BE2C (cell line): ENCODE measurements around the gene GPAM.
A peak's percentile ranks its signal among the peaks of the same experiment; 100 is the strongest.

Experiments
- DNase-seq: peaks from one replicate; pipeline ENCODE4 v3.0.0-alpha.2; 2020
- H3K27me3 ChIP-seq: fragments of 250-450 bp; sonication (Bioruptor Pico); 2 replicates; pipeline ENCODE4 v1.5.1; 2020; ENCODE audit warnings: mild to moderate bottlenecking
- H3K36me3 ChIP-seq: fragments of 250-450 bp; sonication (Bioruptor Pico); 2 replicates; pipeline ENCODE4 v1.5.1; 2020; ENCODE audit warnings: mild to moderate bottlenecking
- H3K4me1 ChIP-seq: fragments of 250-450 bp; sonication (Bioruptor Pico); 2 replicates; pipeline ENCODE4 v1.5.1; 2020
- H3K4me3 ChIP-seq: 2 replicates; pipeline ENCODE4 v1.5.1; 2011; ENCODE audit warnings: low read depth, low read length
- H3K9me3 ChIP-seq: fragments of 250-450 bp; sonication (Bioruptor Pico); 2 replicates; pipeline ENCODE4 v1.5.1; 2020
- CTCF ChIP-seq: IDR thresholded peaks from 2 replicates; pipeline ENCODE4 v1.5.1; 2012; ENCODE audit warnings: mild to moderate bottlenecking, low read depth, low read length

Gene GPAM

GRCh38 chr10:112189465-112189864 lies 5.9 kb upstream of the GPAM start:
- H3K9me3 ChIP-seq = no peaks in the 10 kb centered on the region
- H3K4me3 ChIP-seq = no peak overlapping the region
- no peak for DNase-seq
- H3K27me3 ChIP-seq = no peaks in the 10 kb centered on the region
- TF ChIP-seq CTCF = no peak
- H3K36me3 ChIP-seq = peaks cover 11% of the 10 kb centered on the region
- H3K4me1 ChIP-seq = 0 out of 2 replicates have a peak, but pooled peaks cover 4% of the 10 kb centered on the region

- peaks cover 9% of the 10 kb centered on the region; the same call in 1 of the 2 replicates for H3K4me1 ChIP-seq
- H3K9me3 ChIP-seq = no peaks in the 10 kb centered on the region
- no peak for TF ChIP-seq CTCF
- DNase-seq = no peak
- H3K36me3 ChIP-seq = peaks cover 8% of the 10 kb centered on the region
- no peak overlapping the region for H3K4me3 ChIP-seq
- no peaks in the 10 kb centered on the region for H3K27me3 ChIP-seq
These were observed 4.0 kb upstream of the GPAM start for GRCh38 chr10:112187527-112187926.

GRCh38 chr10:112185959-112186358 lies 2.4 kb upstream of the GPAM start:
- Histone ChIP-seq H3K27me3 (no peaks in the 10 kb centered on the region), H3K4me3 (no peak overlapping the region), H3K36me3 (peaks cover 10% of the 10 kb centered on the region), H3K4me1 (peaks cover 9% of the 10 kb centered on the region; the same call in 1 of the 2 replicates), H3K9me3 (no peaks in the 10 kb centered on the region)
- TF ChIP-seq CTCF = no peak
- no peak for DNase-seq

- Histone ChIP-seq H3K4me3 (peak overlapping the region; percentile 87), H3K36me3 (peaks cover 23% of the 10 kb centered on the region), H3K27me3 (no peaks in the 10 kb centered on the region), H3K4me1 (peaks cover 9% of the 10 kb centered on the region; the same call in 1 of the 2 replicates), H3K9me3 (no peaks in the 10 kb centered on the region)
- no peak for TF ChIP-seq CTCF
- no peak for DNase-seq
These were observed 814 bp upstream of the GPAM start for GRCh38 chr10:112184379-112184778.

GRCh38 chr10:112184052-112184371 lies 447 bp upstream of the GPAM start:
- no peak for TF ChIP-seq CTCF

GRCh38 chr10:112182784-112183328 lies 709 bp downstream of the GPAM start:
- DNase-seq = no peak
- H3K4me1 ChIP-seq = peaks cover 9% of the 10 kb centered on the region; the same call in 1 of the 2 replicates
- peak overlapping the region; percentile 87 for H3K4me3 ChIP-seq
- no peak for TF ChIP-seq CTCF
- no peaks in the 10 kb centered on the region for H3K9me3 ChIP-seq
- H3K36me3 ChIP-seq = peaks cover 37% of the 10 kb centered on the region
- H3K27me3 ChIP-seq = no peaks in the 10 kb centered on the region

More at GRCh38 chr10:112184052-112184371, 447 bp upstream of the GPAM start:
- H3K36me3 ChIP-seq = peaks cover 27% of the 10 kb centered on the region
- H3K9me3 ChIP-seq = no peaks in the 10 kb centered on the region
- no peaks in the 10 kb centered on the region for H3K27me3 ChIP-seq
- H3K4me3 ChIP-seq = peak overlapping the region; percentile 87
- DNase-seq = no peak
- H3K4me1 ChIP-seq = peaks cover 9% of the 10 kb centered on the region; the same call in 1 of the 2 replicates
